ENCODE data around the gene CCDC154. TPM values are rescaled to one million over a fixed set of nuclear protein-coding genes. Genes with fewer than 3 reads are reported as not detected.

The CCDC154 gene
- total RNA-seq, 4 donors from 2014 or later = 0.44 to 3.0 (median 2.7) TPM; not detected in 1

DNA sequence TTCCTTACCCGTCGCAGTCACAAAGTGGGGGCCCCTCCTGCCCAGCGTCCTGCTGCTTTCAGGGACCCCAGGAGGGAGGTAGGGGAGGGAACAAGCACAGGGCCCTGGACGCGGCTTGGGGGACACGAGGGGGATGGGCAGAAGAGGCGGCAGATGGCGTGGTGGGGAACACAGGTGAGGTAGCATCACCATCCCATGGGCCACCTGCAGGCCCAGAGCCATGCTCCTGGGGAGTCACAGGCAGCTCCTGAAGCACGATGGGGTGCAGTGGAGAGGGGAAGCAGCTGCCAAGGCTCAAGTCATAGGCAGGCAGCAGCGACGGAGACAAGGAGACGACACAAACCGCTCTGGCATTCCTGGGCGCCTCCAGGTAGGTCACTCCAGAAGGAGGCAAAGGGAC is 40.6 kb downstream of the CCDC154 start:
- H3K36me3 ChIP-seq = peaks cover 0 to 77% (median 11%) of the 10 kb centered on the region in 3 donors
- 88 to 89% methylated on average over 13 to 14 of the region's 14 CpGs for WGBS, 2 donors
- TF ChIP-seq EP300 (IDR thresholded peaks at IDR 0.05) (no peak), POLR2A (IDR thresholded peaks at IDR 0.05) (no peak)
- TF ChIP-seq, protein P1, sequence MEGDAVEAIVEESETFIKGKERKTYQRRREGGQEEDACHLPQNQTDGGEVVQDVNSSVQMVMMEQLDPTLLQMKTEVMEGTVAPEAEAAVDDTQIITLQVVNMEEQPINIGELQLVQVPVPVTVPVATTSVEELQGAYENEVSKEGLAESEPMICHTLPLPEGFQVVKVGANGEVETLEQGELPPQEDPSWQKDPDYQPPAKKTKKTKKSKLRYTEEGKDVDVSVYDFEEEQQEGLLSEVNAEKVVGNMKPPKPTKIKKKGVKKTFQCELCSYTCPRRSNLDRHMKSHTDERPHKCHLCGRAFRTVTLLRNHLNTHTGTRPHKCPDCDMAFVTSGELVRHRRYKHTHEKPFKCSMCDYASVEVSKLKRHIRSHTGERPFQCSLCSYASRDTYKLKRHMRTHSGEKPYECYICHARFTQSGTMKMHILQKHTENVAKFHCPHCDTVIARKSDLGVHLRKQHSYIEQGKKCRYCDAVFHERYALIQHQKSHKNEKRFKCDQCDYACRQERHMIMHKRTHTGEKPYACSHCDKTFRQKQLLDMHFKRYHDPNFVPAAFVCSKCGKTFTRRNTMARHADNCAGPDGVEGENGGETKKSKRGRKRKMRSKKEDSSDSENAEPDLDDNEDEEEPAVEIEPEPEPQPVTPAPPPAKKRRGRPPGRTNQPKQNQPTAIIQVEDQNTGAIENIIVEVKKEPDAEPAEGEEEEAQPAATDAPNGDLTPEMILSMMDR (IDR thresholded peaks at IDR 0.05) = no peak

DNA sequence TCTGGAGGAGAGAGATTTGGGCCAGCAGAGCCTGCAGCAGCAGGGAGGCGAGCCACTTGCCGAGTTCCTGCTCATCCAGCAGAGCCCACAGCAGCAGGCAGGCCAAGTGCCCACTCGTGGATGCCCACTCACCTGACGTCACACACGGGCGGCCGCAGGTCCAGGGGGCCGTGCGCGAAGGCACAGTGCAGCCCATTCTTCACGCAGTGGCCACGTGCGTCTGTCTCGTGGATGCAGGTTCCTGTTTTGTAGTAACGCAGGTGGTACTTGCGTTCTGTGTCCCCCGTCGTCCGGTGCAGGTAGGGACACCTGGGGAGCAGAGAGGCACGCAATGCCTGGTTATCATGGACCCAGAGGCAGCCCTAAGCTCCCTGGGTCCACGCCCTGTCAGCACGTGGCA is 41.3 kb downstream of the CCDC154 start:
- no peak for DNase-seq (ENCODE audit: low spot score in 2 of 2)
- peaks cover 0 to 84% (median 18%) of the 10 kb centered on the region in 3 donors for H3K36me3 ChIP-seq
- TF ChIP-seq, protein P1 (IDR thresholded peaks at IDR 0.05) = no peak
- TF ChIP-seq EP300 (IDR thresholded peaks at IDR 0.05) (no peak), POLR2A (IDR thresholded peaks at IDR 0.05) (no peak)
- no peak overlapping the region for H3K27ac ChIP-seq
- WGBS, 2 donors = 93 to 95% methylated on average over 20 to 22 of the region's 22 CpGs
- H3K9me3 ChIP-seq = no peaks in the 10 kb centered on the region
- peaks cover 0 to 10% (median 3%) of the 10 kb centered on the region in 4 donors for H3K4me1 ChIP-seq
- H3K27me3 ChIP-seq = no peaks in the 10 kb centered on the region
- no peak overlapping the region for H3K4me3 ChIP-seq

More for the DNA sequence above, 40.6 kb downstream of the CCDC154 start:
- Histone ChIP-seq H3K4me1 (peaks cover 0 to 17% (median 8%) of the 10 kb centered on the region in 4 donors), H3K27ac (no peak overlapping the region), H3K4me3 (no peak overlapping the region), H3K27me3 (no peaks in the 10 kb centered on the region), H3K9me3 (no peaks in the 10 kb centered on the region)
- DNase-seq (ENCODE audit: low spot score in 2 of 2) = no peak

DNA sequence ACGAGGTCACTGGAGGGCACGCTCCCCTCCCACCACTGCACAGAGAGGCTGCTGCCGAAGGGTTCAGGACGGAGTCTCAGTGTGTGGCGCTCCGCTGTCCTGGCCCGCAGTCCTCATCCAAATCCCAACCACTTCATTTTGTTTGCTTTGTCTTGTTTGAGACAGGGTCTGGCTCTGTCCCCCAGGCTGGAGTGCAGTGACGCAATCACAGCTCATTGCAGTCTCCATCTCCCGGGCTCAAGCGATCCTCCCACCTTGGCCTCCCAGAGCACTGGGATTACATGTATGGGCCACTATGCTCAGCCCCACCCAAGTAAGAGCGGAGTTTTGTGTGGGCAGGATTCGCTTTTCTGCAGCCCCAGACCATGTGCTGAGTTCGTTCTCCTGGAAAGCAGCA is 42.6 kb downstream of the CCDC154 start:
- DNase-seq (ENCODE audit: low spot score in 2 of 2) = no peak
- Histone ChIP-seq H3K9me3 (no peaks in the 10 kb centered on the region), H3K4me1 (no peaks in the 10 kb centered on the region), H3K27ac (no peak overlapping the region), H3K27me3 (no peaks in the 10 kb centered on the region), H3K4me3 (no peak overlapping the region), H3K36me3 (peaks cover 0 to 94% (median 20%) of the 10 kb centered on the region in 3 donors)
- TF ChIP-seq, protein P1 (IDR thresholded peaks at IDR 0.05) = no peak
- no peak for TF ChIP-seq POLR2A (IDR thresholded peaks at IDR 0.05)
- TF ChIP-seq EP300 (IDR thresholded peaks at IDR 0.05) = no peak
- WGBS, 2 donors = 92 to 93% methylated on average over 11 to 13 of the region's 13 CpGs

DNA sequence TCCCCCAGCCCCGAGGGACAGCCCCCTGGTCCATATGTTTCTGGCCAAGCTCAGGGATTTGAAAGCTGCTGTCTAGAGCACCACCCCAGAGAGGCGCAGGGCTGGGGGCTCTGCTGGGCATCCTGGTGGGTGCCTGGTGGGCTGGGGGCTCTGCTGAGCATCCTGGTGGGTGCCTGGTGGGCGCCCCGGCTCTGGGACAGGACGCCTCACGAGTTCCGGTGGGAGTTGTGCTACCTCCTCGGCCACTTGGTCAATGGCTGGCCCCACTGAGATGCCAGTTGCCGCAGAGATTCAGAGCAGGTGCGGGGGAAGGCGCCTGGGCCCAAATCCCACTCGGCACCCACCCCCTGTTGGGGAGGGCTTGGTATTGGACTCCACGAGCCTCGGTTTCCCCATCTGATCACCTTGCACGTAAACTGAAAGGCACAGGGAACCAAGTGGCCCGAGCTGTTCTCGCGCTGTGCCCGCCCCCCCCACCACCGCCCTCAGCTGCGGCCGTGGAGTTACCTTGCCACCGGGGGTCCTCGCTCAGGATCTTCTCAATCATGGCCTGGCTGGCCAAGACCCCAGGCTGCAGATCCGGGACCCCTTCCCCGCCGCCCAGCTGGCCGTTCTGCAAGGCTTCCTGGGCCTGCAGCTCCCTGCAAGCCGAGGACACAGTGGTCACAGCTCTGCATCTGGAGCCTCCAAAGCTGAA is 43.1 kb downstream of the CCDC154 start:
- Histone ChIP-seq H3K27me3 (no peaks in the 10 kb centered on the region), H3K4me3 (no peak overlapping the region), H3K27ac (no peak overlapping the region), H3K36me3 (peaks cover 1 to 94% (median 20%) of the 10 kb centered on the region in 3 donors), H3K4me1 (no peaks in the 10 kb centered on the region), H3K9me3 (no peaks in the 10 kb centered on the region)
- no peak for TF ChIP-seq EP300 (IDR thresholded peaks at IDR 0.05)
- TF ChIP-seq, protein P1 (IDR thresholded peaks at IDR 0.05) = no peak
- TF ChIP-seq POLR2A (IDR thresholded peaks at IDR 0.05) = no peak
- no peak for DNase-seq (ENCODE audit: low spot score in 2 of 2)
- WGBS, 2 donors = 86 to 90% methylated on average over 25 to 27 of the region's 29 CpGs

DNA sequence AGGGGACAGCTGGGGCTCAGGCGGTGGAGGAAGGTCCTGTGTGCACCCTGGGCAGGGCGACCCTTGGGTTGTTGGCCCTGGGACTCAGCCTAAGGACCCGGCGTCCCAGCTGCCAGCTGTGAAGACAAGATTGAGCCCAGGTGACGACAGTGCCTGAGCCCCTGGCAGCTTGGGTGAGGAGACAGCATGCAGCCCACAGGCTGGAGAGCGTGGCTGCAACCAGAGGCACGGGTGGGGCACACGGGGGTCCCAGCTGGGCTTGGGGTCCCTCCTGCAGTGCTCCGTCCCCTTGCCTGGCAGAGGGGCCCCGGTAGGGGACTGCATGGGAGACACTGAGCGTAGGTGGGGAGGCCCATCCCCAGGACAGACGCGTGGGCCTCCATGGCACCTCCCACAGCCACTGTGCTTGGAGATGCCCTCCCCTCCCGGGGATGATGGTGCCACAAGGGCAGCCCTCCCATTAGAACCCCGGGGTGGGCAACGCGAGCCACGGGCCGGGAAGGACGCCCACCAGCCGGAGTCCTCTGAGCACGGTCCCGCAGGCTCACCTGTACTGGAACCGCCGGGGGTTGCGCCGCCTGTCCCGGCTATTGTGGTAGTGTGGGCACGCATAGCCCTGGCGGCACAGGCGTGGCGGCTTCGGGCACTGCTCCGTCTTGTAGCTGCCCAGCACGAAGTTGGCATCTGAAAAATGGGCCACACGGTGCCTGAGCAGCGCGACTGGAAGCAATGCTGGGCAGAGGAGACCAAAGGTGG is 45.4 kb downstream of the CCDC154 start:
- no peaks in the 10 kb centered on the region for H3K4me1 ChIP-seq

More for the DNA sequence above, 45.4 kb downstream of the CCDC154 start:
- 94 to 95% methylated on average over 30 to 33 of the region's 38 CpGs for WGBS, 2 donors
- Histone ChIP-seq H3K4me3 (no peak overlapping the region), H3K27me3 (no peaks in the 10 kb centered on the region), H3K36me3 (peaks cover 4 to 96% (median 20%) of the 10 kb centered on the region in 3 donors), H3K9me3 (no peaks in the 10 kb centered on the region), H3K27ac (no peak overlapping the region)
- no peak for TF ChIP-seq POLR2A (IDR thresholded peaks at IDR 0.05)
- no peak for TF ChIP-seq EP300 (IDR thresholded peaks at IDR 0.05)
- TF ChIP-seq, protein P1 (IDR thresholded peaks at IDR 0.05) = no peak
- no peak for DNase-seq (ENCODE audit: low spot score in 2 of 2)
